DMS153 treated with DMSO at 0.1 percent for 48 hours (cell line): ENCODE measurements around the gene LGR6.
"Not testable (repeated sequence)": the region's sequence is repeated elsewhere in the genome, so short reads cannot be mapped to it uniquely, and the experiment has no call there.

Experiments
- DNase-seq: peaks from one replicate; lab custom pipeline; 2025; ENCODE audit not compliant: unreplicated experiment; lab: John Stamatoyannopoulos, UW

Gene LGR6

GRCh38 chr1:202259705-202260104 is 66.1 kb downstream of the LGR6 start:
- no peak for DNase-seq

GRCh38 chr1:202261209-202261958 is 67.8 kb downstream of the LGR6 start:
- not testable (repeated sequence) for DNase-seq

DNA sequence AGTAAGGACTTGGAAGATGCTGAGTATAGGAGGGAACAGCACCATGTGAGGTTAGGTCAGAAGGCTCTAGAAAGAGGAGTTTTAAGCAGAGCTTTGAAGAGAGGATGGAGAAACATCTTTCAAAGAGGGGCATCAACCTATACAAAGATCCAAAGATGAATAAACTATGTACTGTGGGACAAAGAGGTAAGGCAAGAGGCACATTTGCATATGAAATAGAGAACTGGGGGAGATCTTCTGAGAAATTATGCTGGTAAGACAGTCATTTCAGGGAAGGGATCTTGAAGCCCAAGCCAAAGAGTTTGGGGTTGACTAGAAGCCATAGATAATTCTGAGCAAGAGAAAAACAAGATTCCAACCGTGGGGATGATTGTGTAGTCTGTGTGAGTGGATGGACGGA is 70.0 kb downstream of the LGR6 start:
- no peak for DNase-seq

- DNase-seq, result no peak
Observed at GRCh38 chr1:202264300-202264699, 70.7 kb downstream of the LGR6 start.

DNA sequence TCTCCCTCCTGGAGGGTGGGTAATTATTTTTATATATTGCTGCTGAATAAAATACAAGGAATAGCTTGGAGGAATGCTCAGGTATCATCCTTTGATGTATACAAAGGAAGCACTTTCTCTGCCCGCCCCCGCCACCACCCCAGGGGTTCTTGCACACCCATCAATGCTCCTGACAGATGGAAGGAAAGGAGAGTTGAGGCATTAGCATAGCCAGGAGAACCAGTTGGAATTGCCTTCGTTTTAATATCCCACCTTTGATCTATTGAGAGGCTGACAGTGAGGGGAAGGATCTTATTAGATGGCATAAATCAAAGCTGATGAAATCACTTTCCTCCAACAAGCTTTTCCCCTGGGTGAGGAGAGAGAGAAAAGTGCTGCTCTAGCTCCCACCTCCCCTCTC is 71.1 kb downstream of the LGR6 start:
- no peak for DNase-seq

DNA sequence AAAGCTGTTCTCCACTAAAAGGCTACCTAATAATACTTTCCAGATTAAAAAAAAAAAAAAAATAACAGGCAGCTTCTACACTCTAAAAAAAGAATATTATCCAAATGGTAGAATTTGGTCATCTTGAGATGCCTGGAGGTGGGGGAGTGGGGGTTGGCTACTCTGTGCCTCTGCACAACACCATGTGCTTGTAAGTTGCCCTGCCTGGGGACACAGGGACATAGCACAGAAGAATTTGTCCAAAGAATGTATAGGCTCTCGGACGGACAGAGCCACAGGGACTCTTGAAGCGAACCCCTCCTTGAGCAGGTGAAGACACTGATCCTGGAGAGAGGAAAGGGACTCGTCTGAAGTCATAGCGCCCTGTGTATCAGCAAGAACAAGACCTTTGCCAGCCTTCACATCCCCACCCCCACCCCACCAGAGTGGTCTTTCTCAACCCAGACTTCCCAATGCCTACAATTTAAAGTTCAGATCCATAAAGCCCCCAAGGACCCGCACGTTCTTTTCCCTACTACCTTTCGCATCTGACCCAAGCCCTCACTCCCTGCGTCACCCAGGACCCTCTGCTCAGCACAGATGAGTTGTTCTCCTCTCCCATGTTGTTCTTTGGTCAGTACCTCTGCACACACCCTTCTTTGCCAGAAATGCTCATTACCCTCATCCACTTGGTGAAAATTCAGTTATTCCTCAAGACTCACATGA is 72.6 kb downstream of the LGR6 start:
- DNase-seq, result no peak

GRCh38 chr1:202268032-202268431 is 74.4 kb downstream of the LGR6 start:
- no peak for DNase-seq

GRCh38 chr1:202268817-202269216 is 75.2 kb downstream of the LGR6 start:
- no peak for DNase-seq

- no peak for DNase-seq
Observed at GRCh38 chr1:202270871-202271326, 77.3 kb downstream of the LGR6 start.

GRCh38 chr1:202272103-202272845 is 78.7 kb downstream of the LGR6 start:
- no peak for DNase-seq

DNA sequence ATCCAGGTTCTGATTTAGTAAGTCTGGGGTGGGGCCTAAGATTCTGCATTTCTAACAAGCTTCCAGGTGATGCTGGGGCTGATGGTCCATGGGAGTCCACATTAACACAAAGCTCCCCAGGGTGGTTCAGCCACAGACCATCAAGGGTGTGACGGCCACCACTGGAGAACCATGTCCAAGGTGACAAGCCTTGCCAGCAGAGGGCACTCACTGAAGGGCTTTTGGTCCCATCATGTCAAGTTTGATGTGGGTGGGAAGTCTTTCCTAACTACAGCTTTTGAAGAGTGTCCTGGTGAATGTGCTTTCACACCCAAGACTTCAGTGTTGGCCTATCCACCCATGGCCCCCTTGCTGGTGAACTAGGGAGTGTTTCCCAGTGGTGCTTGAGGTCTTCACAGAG is 81.0 kb downstream of the LGR6 start:
- DNase-seq, result peak; percentile 27

DNA sequence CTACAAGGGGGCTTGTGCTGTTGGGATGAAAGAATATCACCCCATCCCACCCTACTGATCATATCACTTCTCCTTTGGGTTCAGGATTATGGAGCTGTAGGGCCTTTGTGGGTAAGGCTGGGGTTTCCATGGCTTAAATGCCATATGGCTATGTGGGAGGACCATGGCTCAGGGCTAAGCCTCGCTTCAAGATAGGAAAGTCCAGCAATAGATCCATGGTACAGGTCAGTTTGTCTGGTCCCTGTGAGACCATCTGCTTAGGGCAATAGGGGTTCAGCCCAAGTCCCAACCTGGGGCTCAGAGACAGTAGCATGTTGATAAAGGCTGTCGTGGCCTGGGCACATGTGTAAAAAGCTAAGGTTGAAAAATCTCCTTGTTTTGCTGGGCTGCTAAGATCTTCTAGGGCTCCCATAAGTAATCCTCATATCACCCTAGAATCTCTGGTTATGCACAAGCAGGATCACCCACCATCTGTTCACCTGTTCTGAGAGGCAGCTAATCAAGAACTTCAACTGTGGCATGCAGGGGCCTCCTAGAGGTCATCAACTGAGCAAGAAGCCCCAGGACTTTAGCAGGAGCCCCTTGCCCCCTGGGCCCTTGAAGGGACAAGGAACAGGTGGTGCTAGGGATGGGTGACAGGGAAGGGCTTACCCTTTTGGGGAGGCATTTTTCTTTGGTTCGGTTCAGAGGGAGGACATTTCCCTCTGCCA is 81.6 kb downstream of the LGR6 start:
- DNase-seq, result no peak

DNA sequence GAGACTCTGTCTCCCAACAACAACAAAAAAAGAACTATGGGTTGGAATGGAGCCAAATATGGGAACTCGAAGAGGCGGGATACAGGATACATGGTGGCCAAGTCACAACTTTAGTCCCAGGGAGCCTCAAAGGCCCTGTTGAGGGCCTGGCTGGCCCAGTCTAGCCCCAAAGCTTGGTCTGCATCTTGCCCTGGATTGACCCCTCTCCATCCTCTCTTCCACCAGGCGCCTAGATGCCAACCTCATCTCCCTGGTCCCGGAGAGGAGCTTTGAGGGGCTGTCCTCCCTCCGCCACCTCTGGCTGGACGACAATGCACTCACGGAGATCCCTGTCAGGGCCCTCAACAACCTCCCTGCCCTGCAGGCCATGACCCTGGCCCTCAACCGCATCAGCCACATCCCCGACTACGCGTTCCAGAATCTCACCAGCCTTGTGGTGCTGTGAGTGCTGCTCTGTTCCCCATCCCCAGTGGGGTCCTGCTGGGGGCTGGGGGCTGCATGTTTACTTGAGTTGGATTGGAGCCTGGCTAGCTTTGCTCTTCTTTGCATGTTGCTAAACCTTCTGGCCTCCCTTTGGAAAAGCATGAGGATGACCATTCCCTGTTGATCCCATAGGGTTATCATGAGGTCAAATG is 82.6 kb downstream of the LGR6 start:
- no peak for DNase-seq

DNA sequence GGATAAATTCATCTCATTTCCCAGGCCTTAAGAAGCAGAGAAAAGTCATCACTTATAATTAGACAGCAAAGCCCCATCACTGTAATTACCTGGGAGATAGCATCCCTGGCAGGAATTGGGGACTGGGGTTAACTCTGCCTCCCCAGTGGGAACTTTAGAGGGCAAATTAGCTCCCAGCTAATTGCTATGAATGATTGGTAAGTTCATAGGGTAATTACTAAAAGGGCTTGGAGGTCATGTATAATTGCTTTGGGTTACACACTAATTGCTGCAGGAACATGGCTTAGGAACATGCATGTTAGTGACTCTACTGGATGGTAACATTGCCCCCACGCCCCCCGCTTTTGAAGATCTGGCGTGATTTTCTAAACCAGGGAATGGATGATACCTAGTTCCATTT is 83.3 kb downstream of the LGR6 start:
- DNase-seq, result no peak

DNA sequence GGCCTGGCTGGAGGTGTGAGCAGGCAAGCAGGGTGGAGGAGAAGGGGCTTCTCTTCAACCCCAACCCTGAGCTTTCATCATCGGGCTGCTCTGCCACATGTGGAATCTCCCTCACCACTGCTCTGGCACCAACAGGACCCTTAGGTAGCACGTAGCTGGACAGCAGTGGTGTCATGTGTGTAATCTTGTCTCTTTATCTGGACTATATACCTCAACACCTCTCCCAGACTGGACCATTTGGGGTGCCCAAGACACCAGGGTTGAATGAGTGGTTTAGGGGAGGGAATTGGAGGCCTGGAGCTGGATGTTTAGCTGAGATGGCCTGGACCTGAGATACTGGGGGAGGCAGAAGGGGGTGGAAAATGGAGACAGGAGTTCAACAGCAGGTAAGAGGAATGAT is 85.2 kb downstream of the LGR6 start:
- no peak for DNase-seq

DNA sequence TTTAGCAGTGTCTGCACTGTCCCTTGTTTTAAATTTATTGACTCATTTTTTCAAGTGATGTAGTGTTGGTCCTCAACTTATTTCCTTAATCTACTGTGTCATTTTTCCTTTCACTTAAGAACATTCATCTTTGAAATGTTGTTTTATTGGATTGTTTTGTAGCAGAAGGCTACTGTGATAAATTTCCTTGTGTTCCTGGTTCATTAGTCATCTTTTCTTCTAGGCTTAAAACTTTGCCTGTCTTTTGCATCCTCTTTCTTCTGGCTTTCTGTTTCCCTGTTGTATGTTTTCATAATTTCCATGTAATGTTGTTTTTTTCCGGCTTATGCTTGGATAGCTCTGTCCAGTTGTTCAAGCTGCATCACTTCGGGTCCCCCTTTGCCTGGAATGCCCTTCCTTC is 86.2 kb downstream of the LGR6 start:
- no peak for DNase-seq

- no peak for DNase-seq
Observed at GRCh38 chr1:202280595-202280994, 87.0 kb downstream of the LGR6 start.

DNA sequence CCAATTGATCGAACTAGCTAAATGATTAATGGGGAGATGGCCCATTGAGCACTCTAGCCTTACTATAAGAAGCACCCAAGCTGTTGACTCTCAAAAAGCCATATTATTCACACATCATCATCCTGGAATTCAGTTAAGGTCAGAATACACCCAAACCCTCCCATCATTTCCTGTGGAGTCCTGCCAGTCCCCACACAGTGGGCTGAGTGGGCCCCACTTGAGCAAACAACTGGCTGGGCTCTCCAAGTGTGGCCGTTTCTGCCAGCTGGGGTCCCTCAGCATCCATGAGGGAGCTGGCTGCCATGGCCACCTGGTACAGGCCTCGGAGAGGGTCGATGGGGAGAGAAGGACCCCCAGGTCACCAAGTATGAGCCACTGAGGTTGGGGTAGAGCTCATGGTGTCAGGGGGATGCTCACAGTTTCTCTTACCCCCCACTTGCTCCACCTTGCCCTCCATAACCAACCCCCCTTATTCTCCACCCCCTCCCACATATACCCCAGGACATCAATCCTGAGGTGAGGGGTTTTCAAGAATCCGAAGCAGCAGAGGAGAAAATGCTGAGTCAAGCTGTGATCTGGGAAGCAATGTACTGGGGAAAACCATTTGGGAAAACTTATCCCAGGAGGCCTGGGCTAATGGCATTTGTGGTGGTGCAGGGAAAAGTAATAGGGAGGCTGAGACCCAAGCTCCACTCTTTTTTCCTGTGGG is 87.9 kb downstream of the LGR6 start:
- no peak for DNase-seq

GRCh38 chr1:202282025-202282371 is 88.4 kb downstream of the LGR6 start:
- no peak for DNase-seq

GRCh38 chr1:202282596-202283283 is 89.1 kb downstream of the LGR6 start:
- DNase-seq, result no peak
